ENCODE results near the gene NID1.

NID1 gene

DNA sequence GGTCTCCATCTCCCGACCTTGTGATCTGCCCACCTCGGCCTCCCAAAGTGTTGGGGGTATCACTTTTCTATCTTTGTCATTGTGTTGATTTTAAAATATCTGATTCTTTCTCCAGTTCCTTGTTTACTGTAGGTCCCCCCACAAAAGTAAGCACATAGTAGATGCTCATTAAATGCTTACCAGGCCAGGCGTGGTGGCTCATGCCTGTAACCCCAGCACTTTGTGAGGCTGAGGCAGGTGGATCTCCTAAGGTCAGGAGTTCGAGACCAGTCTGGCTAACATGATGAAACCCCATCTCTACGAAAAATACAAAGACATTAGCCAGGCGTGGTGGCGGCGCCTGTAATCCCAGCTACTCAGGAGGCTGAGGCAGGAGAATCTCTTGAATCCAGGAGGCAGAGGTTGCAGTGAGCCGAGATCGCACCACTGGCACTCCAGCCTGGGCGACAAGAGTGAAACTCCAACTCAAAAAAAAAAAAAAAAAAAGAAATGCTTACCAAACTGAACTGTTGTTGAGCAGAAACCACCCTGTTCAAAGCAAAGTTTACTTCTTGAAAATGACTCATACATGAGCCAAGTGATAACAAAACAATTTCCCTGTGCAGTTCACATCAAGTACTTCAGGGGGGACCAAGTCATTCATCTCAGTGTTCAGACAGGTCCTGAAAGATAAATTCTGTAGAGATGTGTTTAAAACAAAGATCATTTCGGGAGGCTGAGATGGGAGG is 24.3 kb upstream of the NID1 start:
- Mint-ChIP-seq H3K4me1 (peaks cover 5% of the 10 kb centered on the region), H3K27me3 (ENCODE audit: low read depth) (peaks cover 4% of the 10 kb centered on the region), H3K36me3 (ENCODE audit: low read depth) (no peaks in the 10 kb centered on the region), H3K9me3 (peaks cover 2% of the 10 kb centered on the region), H3K4me3 (no peak overlapping the region), H3K27ac (no peak overlapping the region)
- no peak for TF ChIP-seq CTCF (IDR thresholded peaks at IDR 0.05; ENCODE audit: unreplicated experiment in 3 of 3)

DNA sequence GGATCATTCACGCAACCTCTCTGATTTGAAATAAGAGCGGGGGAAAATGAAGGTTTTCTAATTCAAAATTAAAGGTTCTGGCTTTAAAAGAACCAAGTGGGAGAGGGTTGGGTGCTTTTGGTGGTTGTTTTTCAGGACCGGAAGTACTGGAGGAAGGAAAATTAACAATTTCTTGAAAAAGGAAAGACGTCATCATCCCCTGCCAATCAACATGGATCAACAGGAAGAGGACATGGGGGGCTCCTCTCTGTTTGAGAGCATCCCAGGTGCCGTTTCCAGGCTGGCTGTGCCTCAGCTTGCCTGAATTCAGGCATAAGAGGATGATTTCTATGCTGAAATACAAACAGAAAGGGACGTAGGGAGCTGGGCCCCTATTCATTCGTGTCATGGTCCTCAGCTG is 21.6 kb upstream of the NID1 start:
- Mint-ChIP-seq H3K9me3 (peaks cover 2% of the 10 kb centered on the region), H3K4me3 (no peak overlapping the region), H3K27me3 (ENCODE audit: low read depth) (peaks cover 7% of the 10 kb centered on the region), H3K27ac (no peak overlapping the region), H3K4me1 (peaks cover 5% of the 10 kb centered on the region), H3K36me3 (ENCODE audit: low read depth) (no peaks in the 10 kb centered on the region)
- no peak for TF ChIP-seq CTCF (IDR thresholded peaks at IDR 0.05; ENCODE audit: unreplicated experiment in 3 of 3)

DNA sequence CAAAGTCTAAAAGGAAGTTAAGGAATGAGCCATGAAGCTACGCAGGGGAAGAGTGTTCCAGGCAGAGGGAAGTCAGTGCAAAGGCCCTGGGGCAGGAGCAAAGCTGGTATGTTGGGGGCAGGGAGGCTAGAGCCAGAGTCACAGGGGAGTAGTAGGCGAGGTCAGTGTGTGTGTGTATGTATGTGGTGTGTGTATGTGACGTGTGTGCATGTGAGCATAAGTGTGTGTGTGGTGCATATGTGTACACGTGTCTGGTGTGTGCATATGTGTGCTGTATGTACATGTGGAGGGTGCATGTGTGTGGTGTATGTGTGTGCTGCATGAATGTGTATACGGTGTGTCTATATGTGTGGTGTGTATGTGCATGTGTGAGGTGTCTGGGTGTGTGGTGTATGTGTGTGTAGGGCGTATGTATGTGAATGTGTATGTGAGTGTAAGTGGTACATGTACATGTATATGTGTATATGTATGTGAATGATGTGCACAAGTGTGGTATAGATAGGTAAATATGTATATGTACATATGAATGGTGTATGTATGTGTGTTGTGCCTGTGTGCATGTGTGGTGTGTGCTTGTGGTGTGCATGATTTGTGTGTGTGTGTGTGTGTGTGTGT is 20.8 kb upstream of the NID1 start:
- Mint-ChIP-seq H3K4me3 (no peak overlapping the region), H3K27me3 (ENCODE audit: low read depth) (peaks cover 7% of the 10 kb centered on the region), H3K36me3 (ENCODE audit: low read depth) (no peaks in the 10 kb centered on the region), H3K9me3 (peaks cover 2% of the 10 kb centered on the region), H3K27ac (no peak overlapping the region), H3K4me1 (peaks cover 5% of the 10 kb centered on the region)
- no peak for TF ChIP-seq CTCF (IDR thresholded peaks at IDR 0.05; ENCODE audit: unreplicated experiment in 3 of 3)

DNA sequence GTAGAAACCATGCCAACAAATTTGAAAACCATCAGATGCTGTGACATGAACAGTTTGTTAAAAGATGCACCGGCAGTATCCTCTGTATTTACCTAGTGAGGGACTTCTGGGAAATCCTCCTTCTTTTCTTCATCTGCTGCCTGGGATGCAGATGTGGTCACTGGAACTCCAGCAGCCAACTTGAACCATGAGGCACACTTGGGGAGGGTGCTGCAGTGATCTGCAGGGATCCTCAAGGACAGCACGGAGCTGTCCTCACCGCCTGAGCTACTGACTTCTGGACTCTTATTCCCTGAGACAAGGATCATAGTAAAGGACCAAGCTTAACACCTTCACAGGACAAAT is 19.5 kb upstream of the NID1 start:
- H3K9me3 Mint-ChIP-seq = peaks cover 2% of the 10 kb centered on the region

DNA sequence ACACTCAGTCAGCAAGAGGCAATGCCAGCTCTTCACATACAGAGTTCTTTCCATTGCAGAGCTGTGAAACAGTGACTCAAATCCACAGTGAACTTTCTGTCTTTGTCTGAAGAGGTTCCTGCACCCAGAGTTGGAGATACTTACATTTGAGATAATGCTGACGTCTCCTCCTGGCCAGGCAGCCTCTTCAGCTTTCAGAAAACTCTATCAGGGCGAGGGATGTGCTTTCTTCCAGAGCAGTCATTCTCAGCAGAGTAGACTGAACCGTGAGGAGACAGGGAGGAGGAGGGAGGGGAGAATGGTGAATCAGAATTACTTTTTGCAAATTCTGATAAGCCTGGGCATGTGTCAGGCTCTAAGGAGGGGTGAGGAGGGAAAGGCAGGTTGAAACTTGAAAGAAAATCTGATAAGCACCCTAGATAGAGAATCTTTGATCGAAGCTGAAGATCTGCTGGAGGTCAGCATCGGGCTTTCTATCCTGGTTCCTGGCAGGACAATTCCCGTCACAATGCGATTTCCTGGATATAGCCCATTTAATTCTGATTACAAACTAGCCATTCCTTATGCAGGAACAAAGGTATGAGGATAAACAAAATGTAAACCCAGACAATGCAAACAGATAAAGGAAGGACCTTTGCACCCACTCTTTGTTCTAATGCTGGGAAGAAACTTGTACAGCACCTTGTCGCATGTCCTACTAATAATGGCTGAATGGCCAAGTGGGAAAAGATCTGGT is 18.9 kb upstream of the NID1 start:
- peaks cover 7% of the 10 kb centered on the region for H3K27me3 Mint-ChIP-seq (ENCODE audit: low read depth)
- H3K36me3 Mint-ChIP-seq (ENCODE audit: low read depth) = no peaks in the 10 kb centered on the region
- no peak overlapping the region for H3K4me3 Mint-ChIP-seq
- H3K4me1 Mint-ChIP-seq = peaks cover 5% of the 10 kb centered on the region
- peak overlapping the region in 1 of 3 experiments; percentile 1 for H3K27ac Mint-ChIP-seq
- no peak for TF ChIP-seq CTCF (IDR thresholded peaks at IDR 0.05; ENCODE audit: unreplicated experiment in 3 of 3)
- H3K9me3 Mint-ChIP-seq = peaks cover 2% of the 10 kb centered on the region

More for the DNA sequence above, 19.5 kb upstream of the NID1 start:
- peaks cover 7% of the 10 kb centered on the region for H3K27me3 Mint-ChIP-seq (ENCODE audit: low read depth)
- no peak for TF ChIP-seq CTCF (IDR thresholded peaks at IDR 0.05; ENCODE audit: unreplicated experiment in 3 of 3)
- no peak overlapping the region for H3K4me3 Mint-ChIP-seq
- peaks cover 5% of the 10 kb centered on the region for H3K4me1 Mint-ChIP-seq
- H3K36me3 Mint-ChIP-seq (ENCODE audit: low read depth) = no peaks in the 10 kb centered on the region
- H3K27ac Mint-ChIP-seq = no peak overlapping the region

Measured in nephron (organoid).